Omental fat pad (tissue), 4 donors: ENCODE measurements around the gene CYTH3. TPM values are rescaled to one million over a fixed set of nuclear protein-coding genes. Genes with fewer than 3 reads are reported as not detected.

ENCODE experiments used
- ATAC-seq: fragments of 150-250 bp; one replicate; pipeline ENCODE4 v1.9.1; 2016; ENCODE audit warnings: mild to moderate bottlenecking, moderate library complexity; ENCODE audit not compliant: low FRiP score
- DNase-seq: peaks from one replicate; pipeline ENCODE4 v3.0.0-alpha.2; 2019; ENCODE audit warnings: low spot score
- CTCF ChIP-seq, 3 donors: fragments of 450-650 bp; IDR thresholded peaks; one replicate each; pipeline ENCODE4 v1.5.1; 2016 to 2017; ENCODE audit warnings: antibody characterized with exemption in 3 of 3, mild to moderate bottlenecking in 3 of 3, moderate library complexity in 2 of 3
- total RNA-seq, 4 donors: library from RNA; depleted of rRNA; stranded (reverse); fragments of >200 nt; gene quantifications; one replicate each; pipeline ENCODE4 v1.1.0, GENCODE V29; 2016

The CYTH3 gene
- total RNA-seq, 4 donors from 2014 or later = 34.2 to 87.0 (median 60.2) TPM

- DNase-seq = no peak
- no peak for TF ChIP-seq CTCF (IDR thresholded peaks at IDR 0.05)
- ATAC-seq = no peak
Observed at GRCh38 chr7:6273380-6273837, 985 bp upstream of the CYTH3 start.

GRCh38 chr7:6271694-6272440, 557 bp downstream of the CYTH3 start:
- no peak for TF ChIP-seq CTCF (IDR thresholded peaks at IDR 0.05)
- DNase-seq (no peak), ATAC-seq (peak; percentile 26)

GRCh38 chr7:6271060-6271658, 1.3 kb downstream of the CYTH3 start:
- no peak for TF ChIP-seq CTCF (IDR thresholded peaks at IDR 0.05)
- DNase-seq (no peak), ATAC-seq (peak; percentile 68)

- ATAC-seq (no peak), DNase-seq (no peak)
- TF ChIP-seq CTCF (IDR thresholded peaks at IDR 0.05) = no peak
Observed at GRCh38 chr7:6269527-6269926, 2.9 kb downstream of the CYTH3 start.

GRCh38 chr7:6268907-6269306, 3.5 kb downstream of the CYTH3 start:
- ATAC-seq (no peak), DNase-seq (no peak)
- TF ChIP-seq CTCF (IDR thresholded peaks at IDR 0.05) = no peak

GRCh38 chr7:6268023-6268900, 4.2 kb downstream of the CYTH3 start:
- DNase-seq (no peak), ATAC-seq (no peak)
- no peak for TF ChIP-seq CTCF (IDR thresholded peaks at IDR 0.05)
